SK-N-SH (cell line): ENCODE data around the gene GAB2. TPM values are rescaled to one million over a fixed set of nuclear protein-coding genes. Genes with fewer than 3 reads are reported as not detected.

ENCODE experiments used
- CTCF ChIA-PET: fragments of 300-600, 350-600 bp; formaldehyde crosslinking; extraction: SDS; loops from one replicate; lab custom pipeline; 2021; lab: Yijun Ruan, JAX
- POLR2A ChIA-PET: fragments of 350-600 bp; sonication (Branson Sonifier 250); formaldehyde crosslinking; extraction: SDS; loops from one replicate; lab custom pipeline; 2020; ENCODE audit warnings: antibody characterized with exemption, inconsistent platforms; lab: Yijun Ruan, JAX
- DNase-seq: peaks from one replicate; pipeline ENCODE4 v3.0.0; 2012
- H2AFZ ChIP-seq: fragments of 200-600 bp; sonication (generic); 2 replicates; pipeline ENCODE4 v1.8.1; 2016; ENCODE audit warnings: antibody characterized with exemption, mild to moderate bottlenecking, low read depth
- H3F3A ChIP-seq: fragments of 200-600 bp; sonication (generic); replicated peaks from 2 replicates; pipeline ENCODE3; 2016; ENCODE audit warnings: antibody characterized with exemption, mild to moderate bottlenecking; ENCODE audit not compliant: insufficient read depth
- H3K27ac ChIP-seq, 2 experiments: fragments of 200-500 bp in 1 of 2; fragments of 200-600 bp in 1 of 2; sonication (Bioruptor generic) in 1 of 2; sonication (generic), shearing (Covaris generic) in 1 of 2; 2 replicates each; pipeline versions ENCODE4 v1.5.1 to v1.6.1; 2014 to 2016; ENCODE audit warnings: low read depth in 2 of 2, inconsistent platforms in 1 of 2, low read length in 1 of 2, mild to moderate bottlenecking in 1 of 2, mixed read lengths in 1 of 2
- H3K27me3 ChIP-seq: fragments of 200-600 bp; sonication (generic), shearing (Covaris generic); 2 replicates; pipeline ENCODE4 v1.6.1; 2016; ENCODE audit warnings: mixed run types; ENCODE audit not compliant: insufficient read depth
- H3K36me3 ChIP-seq, 2 experiments: fragments of 200-500 bp in 1 of 2; fragments of 200-600 bp in 1 of 2; sonication (Bioruptor generic) in 1 of 2; sonication (generic) in 1 of 2; replicated peaks in 1 of 2; 2 replicates each; pipeline versions ENCODE3 to v1.5.1; 2014 to 2016; ENCODE audit warnings: low read length in 1 of 2, mild to moderate bottlenecking in 1 of 2; ENCODE audit not compliant: insufficient read depth in 2 of 2, control insufficient read depth in 1 of 2
- H3K4me1 ChIP-seq, 2 experiments: fragments of 200-500 bp in 1 of 2; fragments of 200-600 bp in 1 of 2; sonication (Bioruptor generic) in 1 of 2; sonication (generic), shearing (Covaris generic) in 1 of 2; 2 replicates each; pipeline versions ENCODE4 v1.5.1 to v1.6.1; 2014 to 2016; ENCODE audit warnings: low read depth in 1 of 2, low read length in 1 of 2, mixed run types in 1 of 2; ENCODE audit not compliant: insufficient read depth in 2 of 2, control insufficient read depth in 1 of 2
- H3K4me2 ChIP-seq: fragments of 200-600 bp; sonication (generic), shearing (Covaris generic); 2 replicates; pipeline ENCODE4 v1.6.1; 2017; ENCODE audit warnings: mixed run types
- H3K4me3 ChIP-seq, 2 experiments: fragments of 200-500 bp in 1 of 2; fragments of 200-600 bp in 1 of 2; sonication (Bioruptor generic) in 1 of 2; sonication (generic), shearing (Covaris generic) in 1 of 2; 2 replicates each; pipeline versions ENCODE4 v1.5.1 to v1.8.1; 2014 to 2016; ENCODE audit warnings: low read depth in 2 of 2, inconsistent platforms in 1 of 2, low read length in 1 of 2, mild to moderate bottlenecking in 1 of 2, mixed read lengths in 1 of 2, moderate library complexity in 1 of 2
- H3K79me2 ChIP-seq: fragments of 200-600 bp; sonication (generic); 2 replicates; pipeline ENCODE4 v1.8.1; 2017; ENCODE audit warnings: mild to moderate bottlenecking; ENCODE audit not compliant: insufficient read depth
- H3K9ac ChIP-seq: fragments of 200-600 bp; sonication (generic); 2 replicates; pipeline ENCODE4 v1.6.1; 2017; ENCODE audit warnings: mixed run types
- H3K9me2 ChIP-seq: fragments of 200-600 bp; sonication (generic); 2 replicates; pipeline ENCODE4 v1.6.1; 2017; ENCODE audit warnings: mixed run types
- H3K9me3 ChIP-seq: fragments of 200-600 bp; sonication (generic); 2 replicates; pipeline ENCODE4 v1.6.1; 2017; ENCODE audit warnings: mixed run types, mild to moderate bottlenecking, moderate library complexity
- H4K20me1 ChIP-seq: fragments of 200-600 bp; sonication (generic); 2 replicates; pipeline ENCODE4 v1.6.1; 2017; ENCODE audit warnings: mild to moderate bottlenecking, mixed run types; ENCODE audit not compliant: insufficient read depth
- CHD2 ChIP-seq: fragments of 150-350 bp; IDR thresholded peaks from 2 replicates; pipeline ENCODE4 v1.6.1; 2018; ENCODE audit warnings: low read length; ENCODE audit not compliant: partially characterized antibody
- EP300 ChIP-seq, 2 experiments: IDR thresholded peaks; 2 replicates each; pipeline versions ENCODE4 v1.4.0 to v1.6.1; 2012; ENCODE audit warnings: borderline replicate concordance in 1 of 2, low read depth in 1 of 2, low read length in 1 of 2
- FOXJ3 ChIP-seq: sonication (generic); formaldehyde crosslinking; IDR thresholded peaks from 2 replicates; pipeline ENCODE4 v1.5.1; 2020; ENCODE audit warnings: mild to moderate bottlenecking, missing genetic modification reagents
- FOXM1 ChIP-seq: IDR thresholded peaks from 2 replicates; pipeline ENCODE4 v1.4.0; 2012; ENCODE audit warnings: low read depth, mild to moderate bottlenecking
- GABPA ChIP-seq: IDR thresholded peaks from 2 replicates; pipeline ENCODE4 v1.4.0; 2012; ENCODE audit warnings: low read depth, mild to moderate bottlenecking
- NRF1 ChIP-seq: IDR thresholded peaks from 2 replicates; pipeline ENCODE4 v1.6.1; 2012; ENCODE audit warnings: low read depth, mild to moderate bottlenecking, low read length
- POLR2AphosphoS5 ChIP-seq: IDR thresholded peaks from 2 replicates; pipeline ENCODE4 v1.6.1; 2012; ENCODE audit warnings: low read depth, low read length
- RAD21 ChIP-seq: IDR thresholded peaks from 2 replicates; pipeline ENCODE4 v1.6.1; 2012; ENCODE audit warnings: mild to moderate bottlenecking, low read length
- RXRA ChIP-seq: IDR thresholded peaks from 2 replicates; pipeline ENCODE4 v1.4.0; 2012; ENCODE audit warnings: low read depth, mild to moderate bottlenecking, borderline replicate concordance
- TAF1 ChIP-seq: IDR thresholded peaks from 2 replicates; pipeline ENCODE4 v1.6.1; 2012; ENCODE audit warnings: low read depth, mild to moderate bottlenecking, low read length, moderate library complexity, borderline replicate concordance
- TCF12 ChIP-seq: IDR thresholded peaks from 2 replicates; pipeline ENCODE4 v1.4.0; 2012
- TEAD4 ChIP-seq: IDR thresholded peaks from 2 replicates; pipeline ENCODE4 v1.4.0; 2012; ENCODE audit warnings: mild to moderate bottlenecking, borderline replicate concordance; ENCODE audit not compliant: insufficient read depth
- WGBS: methylation state at CpG from one replicate; pipeline ENCODE4 v1.1.6; 2017; ENCODE audit warnings: low lambda C conversion rate; 5-methylcytosine and 5-hydroxymethylcytosine counted together
- polyA plus RNA-seq, 3 experiments: library from polyadenylated mRNA; depleted of rRNA; stranded (reverse); fragments of >200 nt; gene quantifications; 2 replicates each; pipeline ENCODE4 v1.2.3, GENCODE V29; 2012
- TF ChIP-seq, protein P1 (sequence below): IDR thresholded peaks from 2 replicates; pipeline ENCODE4 v1.4.0; 2012; ENCODE audit warnings: low read depth, borderline replicate concordance
- TF ChIP-seq, protein P2 (sequence below): fragments of 200-600 bp; sonication (generic); IDR thresholded peaks from 2 replicates; pipeline ENCODE4 v1.6.1; 2017; ENCODE audit warnings: antibody characterized with exemption, mild to moderate bottlenecking, moderate library complexity
- TF ChIP-seq, protein P3 (sequence below): IDR thresholded peaks from 2 replicates; pipeline ENCODE4 v1.6.1; 2012; ENCODE audit warnings: mild to moderate bottlenecking, low read depth, low read length, moderate library complexity

Gene GAB2
- polyA plus RNA-seq, 1 of the 3 experiments (the other 2 are of a cell fraction) = 5.6 TPM

DNA sequence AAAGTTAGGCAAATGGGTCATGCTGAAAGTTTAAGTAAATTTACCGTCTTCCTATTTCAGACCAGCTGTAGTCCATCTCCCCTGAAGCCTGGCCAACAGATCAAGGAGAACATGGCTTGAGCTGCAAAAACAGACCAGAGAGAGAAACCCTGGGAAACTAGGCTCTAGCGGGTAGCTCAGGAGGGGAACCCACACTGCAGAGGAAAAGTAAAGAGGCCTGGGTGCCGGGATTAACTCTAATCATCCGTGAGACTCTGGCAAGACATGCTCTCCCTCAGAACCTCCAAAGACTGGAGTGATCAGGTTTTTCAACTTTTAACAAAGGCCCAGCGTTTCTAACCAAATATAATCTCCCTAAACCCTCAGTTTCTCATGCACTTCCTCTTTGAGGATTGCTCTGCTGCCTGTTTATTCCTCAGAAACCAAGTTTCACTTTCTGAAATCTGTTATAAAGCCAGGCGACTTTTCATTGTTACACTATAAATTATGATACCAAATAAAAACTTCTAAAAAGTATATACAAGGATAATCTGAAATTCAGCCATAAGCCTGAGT lies 67.5 kb downstream of the GAB2 start:
- peak overlapping the region in 1 of 2 experiments; percentile 14; a peak in 1 of 4 replicates for H3K4me3 ChIP-seq
- POLR2A ChIA-PET = interaction anchor here (1.4 kb wide), 1 partner anchor 32 kb away, joined by 4 read pairs; no protein-coding TSS in a partner anchor
- H3K36me3 ChIP-seq = no peaks in the 10 kb centered on the region
- TF ChIP-seq RXRA (no peak), RAD21 (no peak), EP300 (IDR thresholded peaks at IDR 0.05; ENCODE audit: borderline replicate concordance in 1 of 2, low read depth in 1 of 2, low read length in 1 of 2) (no peak), FOXM1 (no peak), NRF1 (no peak), FOXJ3 (CRISPR knock-in tag) (no peak), TEAD4 (no peak), POLR2AphosphoS5 (no peak), GABPA (no peak), TCF12 (no peak), TAF1 (no peak)
- TF ChIP-seq, protein P1, sequence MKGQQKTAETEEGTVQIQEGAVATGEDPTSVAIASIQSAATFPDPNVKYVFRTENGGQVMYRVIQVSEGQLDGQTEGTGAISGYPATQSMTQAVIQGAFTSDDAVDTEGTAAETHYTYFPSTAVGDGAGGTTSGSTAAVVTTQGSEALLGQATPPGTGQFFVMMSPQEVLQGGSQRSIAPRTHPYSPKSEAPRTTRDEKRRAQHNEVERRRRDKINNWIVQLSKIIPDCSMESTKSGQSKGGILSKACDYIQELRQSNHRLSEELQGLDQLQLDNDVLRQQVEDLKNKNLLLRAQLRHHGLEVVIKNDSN = no peak
- TF ChIP-seq, protein P2, sequence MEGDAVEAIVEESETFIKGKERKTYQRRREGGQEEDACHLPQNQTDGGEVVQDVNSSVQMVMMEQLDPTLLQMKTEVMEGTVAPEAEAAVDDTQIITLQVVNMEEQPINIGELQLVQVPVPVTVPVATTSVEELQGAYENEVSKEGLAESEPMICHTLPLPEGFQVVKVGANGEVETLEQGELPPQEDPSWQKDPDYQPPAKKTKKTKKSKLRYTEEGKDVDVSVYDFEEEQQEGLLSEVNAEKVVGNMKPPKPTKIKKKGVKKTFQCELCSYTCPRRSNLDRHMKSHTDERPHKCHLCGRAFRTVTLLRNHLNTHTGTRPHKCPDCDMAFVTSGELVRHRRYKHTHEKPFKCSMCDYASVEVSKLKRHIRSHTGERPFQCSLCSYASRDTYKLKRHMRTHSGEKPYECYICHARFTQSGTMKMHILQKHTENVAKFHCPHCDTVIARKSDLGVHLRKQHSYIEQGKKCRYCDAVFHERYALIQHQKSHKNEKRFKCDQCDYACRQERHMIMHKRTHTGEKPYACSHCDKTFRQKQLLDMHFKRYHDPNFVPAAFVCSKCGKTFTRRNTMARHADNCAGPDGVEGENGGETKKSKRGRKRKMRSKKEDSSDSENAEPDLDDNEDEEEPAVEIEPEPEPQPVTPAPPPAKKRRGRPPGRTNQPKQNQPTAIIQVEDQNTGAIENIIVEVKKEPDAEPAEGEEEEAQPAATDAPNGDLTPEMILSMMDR = no peak
- TF ChIP-seq, all 33 proteins: peak for 0
- peak overlapping the region; percentile 61 for H3K4me2 ChIP-seq
- H2AFZ ChIP-seq = peak overlapping the region; percentile 32; the same call in 1 of the 2 replicates
- no peaks in the 10 kb centered on the region for H3K27me3 ChIP-seq
- DNase-seq = no peak
- no peaks in the 10 kb centered on the region for H3K9me2 ChIP-seq
- peaks cover 17% of the 10 kb centered on the region for H3K79me2 ChIP-seq
- CTCF ChIA-PET = interaction anchor here (0.6 to 2.7 kb wide), 5 partner anchors 65 to 214 kb away, joined by 3 to 12 read pairs (median 5); no protein-coding TSS in a partner anchor
- H3K27ac ChIP-seq = peak overlapping the region in 1 of 2 experiments; percentile 91; a peak in 3 of 4 replicates
- peaks cover 49 to 60% of the 10 kb centered on the region in 2 experiments; a peak in 3 of 4 replicates for H3K4me1 ChIP-seq
- peak overlapping the region; percentile 21; the same call in 1 of the 2 replicates for H3K9ac ChIP-seq
- H3K9me3 ChIP-seq = no peaks in the 10 kb centered on the region
- 70% methylated on average over 6 of the region's 6 CpGs for WGBS
- no peaks in the 10 kb centered on the region for H4K20me1 ChIP-seq
- H3F3A ChIP-seq = no peaks in the 10 kb centered on the region

DNA sequence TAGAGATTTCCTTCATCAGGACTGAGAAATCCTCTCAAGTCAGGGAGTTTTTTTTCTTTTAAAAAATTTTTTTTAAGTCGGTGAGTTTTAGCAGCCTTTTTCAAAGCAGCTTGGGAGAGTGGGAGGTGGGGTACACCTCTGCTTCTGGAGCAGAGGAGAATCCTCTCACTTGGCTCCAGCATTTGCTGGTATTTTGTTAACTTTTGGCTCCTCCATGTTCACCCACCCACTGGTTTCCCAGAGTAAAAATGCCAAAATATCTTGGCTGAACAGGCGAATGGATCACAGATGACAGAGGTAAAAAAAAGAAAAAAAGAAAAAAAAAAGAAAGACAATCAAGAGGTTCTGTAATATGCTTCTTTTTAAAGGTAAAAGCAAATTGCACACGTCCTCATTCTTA lies 68.0 kb downstream of the GAB2 start:
- 62% methylated on average over 3 of the region's 3 CpGs for WGBS
- Histone ChIP-seq H3K36me3 (no peaks in the 10 kb centered on the region), H3K27me3 (no peaks in the 10 kb centered on the region), H3K9me3 (no peaks in the 10 kb centered on the region), H3K27ac (peak overlapping the region in 1 of 2 experiments; percentile 67; a peak in 2 of 4 replicates), H3K9me2 (no peaks in the 10 kb centered on the region), H3K4me1 (peaks cover 49 to 59% of the 10 kb centered on the region in 2 experiments; a peak in 3 of 4 replicates), H3K79me2 (peaks cover 17% of the 10 kb centered on the region), H4K20me1 (no peaks in the 10 kb centered on the region), H3F3A (no peaks in the 10 kb centered on the region), H3K9ac (peak overlapping the region; percentile 21; the same call in 1 of the 2 replicates), H3K4me3 (no peak overlapping the region), H3K4me2 (peak overlapping the region; percentile 61; the same call in 1 of the 2 replicates), H2AFZ (peak overlapping the region; percentile 32; the same call in 1 of the 2 replicates)
- CTCF ChIA-PET = interaction anchor here (1.0 to 2.7 kb wide), 2 partner anchors 67 to 215 kb away, joined by 5 to 12 read pairs; no protein-coding TSS in a partner anchor
- no peak for DNase-seq
- TF ChIP-seq RXRA (no peak), TCF12 (no peak), CHD2 (no peak)
- TF ChIP-seq, protein P3, sequence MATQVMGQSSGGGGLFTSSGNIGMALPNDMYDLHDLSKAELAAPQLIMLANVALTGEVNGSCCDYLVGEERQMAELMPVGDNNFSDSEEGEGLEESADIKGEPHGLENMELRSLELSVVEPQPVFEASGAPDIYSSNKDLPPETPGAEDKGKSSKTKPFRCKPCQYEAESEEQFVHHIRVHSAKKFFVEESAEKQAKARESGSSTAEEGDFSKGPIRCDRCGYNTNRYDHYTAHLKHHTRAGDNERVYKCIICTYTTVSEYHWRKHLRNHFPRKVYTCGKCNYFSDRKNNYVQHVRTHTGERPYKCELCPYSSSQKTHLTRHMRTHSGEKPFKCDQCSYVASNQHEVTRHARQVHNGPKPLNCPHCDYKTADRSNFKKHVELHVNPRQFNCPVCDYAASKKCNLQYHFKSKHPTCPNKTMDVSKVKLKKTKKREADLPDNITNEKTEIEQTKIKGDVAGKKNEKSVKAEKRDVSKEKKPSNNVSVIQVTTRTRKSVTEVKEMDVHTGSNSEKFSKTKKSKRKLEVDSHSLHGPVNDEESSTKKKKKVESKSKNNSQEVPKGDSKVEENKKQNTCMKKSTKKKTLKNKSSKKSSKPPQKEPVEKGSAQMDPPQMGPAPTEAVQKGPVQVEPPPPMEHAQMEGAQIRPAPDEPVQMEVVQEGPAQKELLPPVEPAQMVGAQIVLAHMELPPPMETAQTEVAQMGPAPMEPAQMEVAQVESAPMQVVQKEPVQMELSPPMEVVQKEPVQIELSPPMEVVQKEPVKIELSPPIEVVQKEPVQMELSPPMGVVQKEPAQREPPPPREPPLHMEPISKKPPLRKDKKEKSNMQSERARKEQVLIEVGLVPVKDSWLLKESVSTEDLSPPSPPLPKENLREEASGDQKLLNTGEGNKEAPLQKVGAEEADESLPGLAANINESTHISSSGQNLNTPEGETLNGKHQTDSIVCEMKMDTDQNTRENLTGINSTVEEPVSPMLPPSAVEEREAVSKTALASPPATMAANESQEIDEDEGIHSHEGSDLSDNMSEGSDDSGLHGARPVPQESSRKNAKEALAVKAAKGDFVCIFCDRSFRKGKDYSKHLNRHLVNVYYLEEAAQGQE = no peak
- POLR2A ChIA-PET = no interaction called here
